Loucy (cell line): ENCODE measurements around the gene RESP18.

Experiments used
- CTCF ChIP-seq: fragments of 200-600 bp; sonication (generic); conservative IDR thresholded peaks from 2 replicates; pipeline ENCODE4 v1.5.1; 2014; ENCODE audit warnings: mild to moderate bottlenecking, antibody characterized with exemption, low read length
- EZH2phosphoT487 ChIP-seq: fragments of 200-600 bp; IDR thresholded peaks from 2 replicates; pipeline ENCODE4 v1.6.1; 2018; ENCODE audit warnings: antibody characterized with exemption, mild to moderate bottlenecking, moderate library complexity, borderline replicate concordance

- no peak for TF ChIP-seq CTCF
- no peak for TF ChIP-seq EZH2phosphoT487
Observed at GRCh38 chr2:219280651-219281050, 51.9 kb downstream of the RESP18 start.
